Measurements from ENCODE around the gene FAM210A. TPM values are rescaled to one million over a fixed set of nuclear protein-coding genes. Genes with fewer than 3 reads are reported as not detected.

Gene FAM210A
- total RNA-seq, 2 donors from 2014 or later: 18.6 to 31.0 TPM

DNA sequence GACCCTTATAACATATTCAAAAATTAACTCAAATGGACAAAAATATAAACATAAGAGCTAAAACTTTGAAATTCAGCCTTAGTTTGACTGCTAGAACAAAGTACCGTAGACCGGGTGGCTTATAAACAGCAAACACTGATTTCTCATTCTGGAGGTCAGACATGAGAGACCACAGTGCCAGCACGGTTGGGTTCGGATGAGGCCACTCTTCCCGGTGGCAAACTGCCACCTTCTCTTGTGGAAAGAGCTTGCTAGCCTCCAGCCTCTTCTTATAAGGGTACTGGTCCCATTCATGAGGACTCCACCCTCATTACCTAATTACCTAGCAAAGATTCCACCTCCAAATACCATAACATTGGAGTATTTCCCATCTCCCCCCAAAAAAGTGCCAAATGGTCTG lies 91.3 kb downstream of the FAM210A start:
- Histone ChIP-seq H3K4me3 (no peak overlapping the region), H3K27me3 (no peaks in the 10 kb centered on the region), H3K4me1 (no peaks in the 10 kb centered on the region), H3K9me3 (no peaks in the 10 kb centered on the region), H3K27ac (no peak overlapping the region), H3K36me3 (no peaks in the 10 kb centered on the region), H3K9ac (ENCODE audit: low read depth in 2 of 2, low read length in 2 of 2) (no peak overlapping the region)
- DNase-seq: no peak
- TF ChIP-seq, protein P1, sequence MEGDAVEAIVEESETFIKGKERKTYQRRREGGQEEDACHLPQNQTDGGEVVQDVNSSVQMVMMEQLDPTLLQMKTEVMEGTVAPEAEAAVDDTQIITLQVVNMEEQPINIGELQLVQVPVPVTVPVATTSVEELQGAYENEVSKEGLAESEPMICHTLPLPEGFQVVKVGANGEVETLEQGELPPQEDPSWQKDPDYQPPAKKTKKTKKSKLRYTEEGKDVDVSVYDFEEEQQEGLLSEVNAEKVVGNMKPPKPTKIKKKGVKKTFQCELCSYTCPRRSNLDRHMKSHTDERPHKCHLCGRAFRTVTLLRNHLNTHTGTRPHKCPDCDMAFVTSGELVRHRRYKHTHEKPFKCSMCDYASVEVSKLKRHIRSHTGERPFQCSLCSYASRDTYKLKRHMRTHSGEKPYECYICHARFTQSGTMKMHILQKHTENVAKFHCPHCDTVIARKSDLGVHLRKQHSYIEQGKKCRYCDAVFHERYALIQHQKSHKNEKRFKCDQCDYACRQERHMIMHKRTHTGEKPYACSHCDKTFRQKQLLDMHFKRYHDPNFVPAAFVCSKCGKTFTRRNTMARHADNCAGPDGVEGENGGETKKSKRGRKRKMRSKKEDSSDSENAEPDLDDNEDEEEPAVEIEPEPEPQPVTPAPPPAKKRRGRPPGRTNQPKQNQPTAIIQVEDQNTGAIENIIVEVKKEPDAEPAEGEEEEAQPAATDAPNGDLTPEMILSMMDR (IDR thresholded peaks at IDR 0.05): no peak
- intact Hi-C loops (cut with DNase I): no loop called here

DNA sequence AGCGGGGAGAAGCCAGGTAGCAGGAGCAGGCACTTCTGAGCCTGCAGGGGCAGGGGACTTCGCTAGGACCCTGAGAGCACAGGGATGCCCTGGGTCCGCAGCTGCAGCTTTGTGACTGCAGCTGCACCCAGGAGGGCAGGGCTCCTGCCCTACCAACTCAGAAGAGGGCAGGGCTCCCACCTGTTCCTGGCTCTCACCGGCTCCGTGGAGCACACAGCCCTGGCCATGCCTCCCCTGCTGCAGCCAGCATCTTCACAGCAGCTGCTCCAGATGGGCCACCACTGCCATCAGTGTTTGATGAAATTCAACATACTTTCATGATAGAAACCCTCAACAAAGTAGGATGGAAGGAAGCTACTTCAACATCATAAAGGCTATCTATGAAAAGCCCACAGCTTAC lies 92.7 kb downstream of the FAM210A start:
- no peaks in the 10 kb centered on the region for H3K36me3 ChIP-seq
- H3K9me3 ChIP-seq: no peaks in the 10 kb centered on the region
- no peak overlapping the region for H3K9ac ChIP-seq (ENCODE audit: low read depth in 2 of 2, low read length in 2 of 2)
- no peaks in the 10 kb centered on the region for H3K27me3 ChIP-seq
- no peaks in the 10 kb centered on the region for H3K4me1 ChIP-seq
- intact Hi-C loops (cut with DNase I): loop anchor here (5.0 kb wide), 1 partner anchor 426 kb away; no protein-coding TSS in a partner anchor
- H3K27ac ChIP-seq: no peak overlapping the region
- no peak overlapping the region for H3K4me3 ChIP-seq
- no peak for DNase-seq
- TF ChIP-seq, protein P1 (IDR thresholded peaks at IDR 0.05): no peak

DNA sequence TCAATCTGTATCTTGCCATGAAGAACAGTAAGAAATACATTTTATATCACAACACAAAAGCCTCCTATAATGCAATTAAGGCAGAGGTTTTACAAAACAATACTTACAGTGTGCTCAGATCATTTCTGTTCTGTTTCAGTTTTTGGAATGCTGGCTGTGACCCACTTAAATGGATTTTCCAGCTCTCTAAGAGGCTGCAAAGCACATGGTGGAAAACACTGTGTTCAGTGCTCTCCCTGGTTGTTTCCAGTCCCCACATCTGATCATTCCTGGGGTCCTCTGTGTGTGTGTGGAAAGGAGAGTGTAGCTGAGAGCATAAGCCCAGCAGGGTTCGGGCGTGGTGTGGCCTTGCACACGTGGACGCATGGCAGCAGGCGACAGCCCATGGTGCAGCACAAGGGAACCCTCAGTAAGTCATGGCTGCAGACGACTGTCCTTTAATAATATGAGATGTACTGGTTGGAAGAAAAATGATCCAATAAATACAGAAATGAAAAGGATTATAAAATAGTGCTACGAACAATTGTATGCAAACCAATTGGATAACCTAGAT lies 95.6 kb downstream of the FAM210A start:
- Histone ChIP-seq H3K4me1 (no peaks in the 10 kb centered on the region), H3K9ac (ENCODE audit: low read depth in 2 of 2, low read length in 2 of 2) (no peak overlapping the region), H3K27me3 (no peaks in the 10 kb centered on the region), H3K9me3 (no peaks in the 10 kb centered on the region), H3K36me3 (no peaks in the 10 kb centered on the region), H3K4me3 (no peak overlapping the region), H3K27ac (no peak overlapping the region)
- no peak for DNase-seq
- intact Hi-C loops (cut with DNase I): loop anchor here (5.0 kb wide), 1 partner anchor 423 kb away; no protein-coding TSS in a partner anchor
- TF ChIP-seq, protein P1 (IDR thresholded peaks at IDR 0.05): no peak

DNA sequence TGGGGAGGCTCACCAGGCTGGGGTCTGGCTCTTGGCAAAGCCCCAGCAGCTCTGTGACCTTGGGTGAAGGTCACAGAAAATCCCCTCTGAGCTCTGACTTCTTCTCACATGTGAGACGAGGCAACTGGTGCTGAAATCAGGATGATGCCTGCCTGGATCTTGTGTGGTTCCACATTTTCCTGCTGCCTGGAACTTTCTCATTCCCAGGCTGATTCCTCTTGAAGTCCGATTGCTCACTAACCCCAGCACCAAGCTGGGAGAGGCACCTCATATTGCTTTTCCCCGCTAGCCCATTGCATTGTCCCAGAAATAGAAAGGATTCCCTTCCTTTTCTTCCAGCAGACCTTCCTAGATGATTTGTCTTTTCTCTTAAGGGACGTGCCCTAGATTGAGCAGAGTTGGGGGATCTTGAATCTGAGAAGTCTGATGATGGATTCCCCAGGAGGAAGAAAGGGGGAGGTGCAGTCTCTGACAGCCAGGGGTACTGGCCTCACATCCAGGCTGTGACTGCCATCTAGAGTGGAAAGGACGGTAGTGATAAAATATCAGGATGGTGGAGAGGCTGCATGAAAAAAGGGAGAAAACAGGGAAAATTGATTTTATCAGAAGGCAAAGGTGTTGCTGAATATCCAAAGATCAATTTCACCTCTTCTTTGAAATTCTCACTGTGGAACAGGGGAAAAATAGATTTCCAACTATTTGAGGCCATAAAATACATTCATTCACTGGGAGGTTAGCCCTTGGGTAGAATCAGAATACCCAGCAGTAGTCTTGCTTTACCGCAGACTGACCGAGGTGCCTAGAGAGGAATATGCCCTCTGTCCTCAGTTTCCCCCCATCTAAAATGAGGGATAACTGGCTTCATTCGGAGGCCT lies 96.3 kb downstream of the FAM210A start:
- H3K9me3 ChIP-seq: no peaks in the 10 kb centered on the region
- H3K4me1 ChIP-seq: no peaks in the 10 kb centered on the region
- no peaks in the 10 kb centered on the region for H3K36me3 ChIP-seq
- H3K27me3 ChIP-seq: no peaks in the 10 kb centered on the region
- H3K9ac ChIP-seq (ENCODE audit: low read depth in 2 of 2, low read length in 2 of 2): no peak overlapping the region
- no peak overlapping the region for H3K27ac ChIP-seq
- DNase-seq: peak; percentile 49
- no peak overlapping the region for H3K4me3 ChIP-seq
- intact Hi-C loops (cut with DNase I): loop anchor here (5.0 to 10.0 kb wide), 4 partner anchors 73 to 515 kb away; partner anchors contain the start of gene LDLRAD4
- TF ChIP-seq, protein P1 (IDR thresholded peaks at IDR 0.05): peak; percentile 68

DNA sequence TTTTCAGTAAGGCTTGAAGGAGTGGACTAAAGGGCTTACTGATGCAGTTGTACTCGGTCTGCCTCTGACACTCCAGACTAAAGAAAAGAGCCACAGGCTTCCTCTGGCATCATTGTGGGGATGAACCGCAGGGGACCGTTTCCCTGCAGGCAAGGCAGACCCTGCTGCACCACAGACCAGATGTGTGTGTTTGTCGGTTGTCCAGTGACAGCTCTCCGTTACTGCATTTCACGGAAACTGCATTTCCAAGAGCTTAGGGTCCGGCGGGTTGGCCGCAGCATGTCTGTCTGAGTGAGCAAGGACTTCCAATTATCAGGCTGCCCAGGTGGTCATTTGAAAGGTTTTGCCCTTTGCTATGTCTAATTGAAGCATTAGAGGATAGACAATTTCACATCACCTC lies 98.1 kb downstream of the FAM210A start:
- intact Hi-C loops (cut with DNase I): loop anchor here (5.0 to 10.0 kb wide), 3 partner anchors 71 to 513 kb away; partner anchors contain the start of gene LDLRAD4
- H3K27me3 ChIP-seq: no peaks in the 10 kb centered on the region
- H3K36me3 ChIP-seq: no peaks in the 10 kb centered on the region
- no peaks in the 10 kb centered on the region for H3K9me3 ChIP-seq
- no peak for DNase-seq
- TF ChIP-seq, protein P1 (IDR thresholded peaks at IDR 0.05): no peak
- H3K4me1 ChIP-seq: no peaks in the 10 kb centered on the region
- H3K4me3 ChIP-seq: no peak overlapping the region
- H3K27ac ChIP-seq: no peak overlapping the region
- H3K9ac ChIP-seq (ENCODE audit: low read depth in 2 of 2, low read length in 2 of 2): no peak overlapping the region

All from colonic mucosa (tissue), 4 donors.